HepG2 (cell line): ENCODE data around the gene AGRP. TPM values are rescaled to one million over a fixed set of nuclear protein-coding genes. Genes with fewer than 3 reads are reported as not detected.

ENCODE experiments used
- ATAC-seq: fragments of 200-7000 bp; cut with Tn5 transposase; 3 replicates; pipeline ENCODE4 v1.9.1; 2020; ENCODE audit warnings: mild to moderate bottlenecking, moderate library complexity
- BruUV-seq: library from RNA; stranded (reverse); fragments of 400-500 nt; replicated peaks from 2 replicates; lab custom pipeline; 2021; lab: Mats Ljungman, UMichigan
- CTCF ChIA-PET: fragments of 300-600 bp; formaldehyde crosslinking; extraction: SDS; loops from one replicate; lab custom pipeline; 2021; ENCODE audit warnings: low total read pairs, inconsistent platforms, low intra/inter-chr PET ratio; lab: Yijun Ruan, JAX
- POLR2A ChIA-PET: fragments of 350-600 bp; sonication (Branson Sonifier 250); formaldehyde crosslinking; loops from one replicate; lab custom pipeline; 2020; ENCODE audit warnings: antibody characterized with exemption, inconsistent platforms; lab: Yijun Ruan, JAX
- DNase-seq: peaks from one replicate; pipeline ENCODE4 v3.0.0-alpha.2; 2015; ENCODE audit warnings: low spot score
- FAIRE-seq: peaks from 3 replicates; lab custom pipeline; 2011; peaks lifted over from hg19 to GRCh38; lab: Jason Lieb, UNC
- H2AFZ ChIP-seq: one replicate; pipeline ENCODE4 v1.6.1; 2011; ENCODE audit warnings: low read length, inconsistent platforms
- H3K27ac ChIP-seq: fragments of 300-600 bp; 3 replicates; pipeline ENCODE4 v1.8.0; 2011; ENCODE audit warnings: mixed run types, mild to moderate bottlenecking, mixed read lengths, low read length, inconsistent platforms; ENCODE audit not compliant: insufficient read depth; ENCODE audit errors: extremely low read length
- H3K27me3 ChIP-seq, 2 experiments: fragments of 200-600 bp in 1 of 2; 2 replicates in 1 of 2; 3 replicates in 1 of 2; pipeline versions ENCODE4 v1.6.0 to v1.8.0; 2011; ENCODE audit warnings: low read length in 2 of 2, mild to moderate bottlenecking in 2 of 2, moderate library complexity in 2 of 2, inconsistent platforms in 1 of 2; ENCODE audit not compliant: insufficient read depth in 2 of 2, control insufficient read depth in 1 of 2
- H3K36me3 ChIP-seq, 2 experiments: fragments of 200-600 bp in 1 of 2; replicated peaks in 1 of 2; 2 replicates in 1 of 2; 3 replicates in 1 of 2; pipeline versions ENCODE4 v1.5.1 to v1.8.0; 2011; ENCODE audit warnings: low read length in 2 of 2, inconsistent platforms in 1 of 2; ENCODE audit not compliant: insufficient read depth in 2 of 2, control insufficient read depth in 1 of 2
- H3K4me1 ChIP-seq: 2 replicates; pipeline ENCODE4 v1.5.1; 2012; ENCODE audit warnings: low read length, inconsistent platforms; ENCODE audit not compliant: insufficient read depth
- H3K4me2 ChIP-seq: 2 replicates; pipeline ENCODE4 v1.6.0; 2011; ENCODE audit warnings: low read depth, low read length, inconsistent platforms
- H3K4me3 ChIP-seq, 3 experiments: fragments of 200-600 bp in 1 of 3; sonication (generic), shearing (Covaris generic) in 1 of 3; replicated peaks in 1 of 3; 2 replicates each; pipeline ENCODE4 v1.5.1; 2011 to 2016; ENCODE audit warnings: low read length in 3 of 3, inconsistent platforms in 2 of 3, low read depth in 2 of 3, mild to moderate bottlenecking in 2 of 3, control low read depth in 1 of 3, mixed read lengths in 1 of 3; ENCODE audit not compliant: insufficient read depth in 1 of 3
- H3K79me2 ChIP-seq: one replicate; pipeline ENCODE4 v1.6.1; 2011; ENCODE audit warnings: low read length, inconsistent platforms; ENCODE audit not compliant: insufficient read depth
- H3K9ac ChIP-seq: 2 replicates; pipeline ENCODE4 v1.6.0; 2011; ENCODE audit warnings: mild to moderate bottlenecking, low read depth, low read length, inconsistent platforms; ENCODE audit not compliant: insufficient read depth
- H3K9me3 ChIP-seq: 2 replicates; pipeline ENCODE4 v1.5.1; 2012; ENCODE audit warnings: mild to moderate bottlenecking, low read length
- H4K20me1 ChIP-seq: 2 replicates; pipeline ENCODE4 v1.6.0; 2011; ENCODE audit warnings: inconsistent platforms, mild to moderate bottlenecking, low read length, moderate library complexity; ENCODE audit not compliant: insufficient read depth
- CSRNP2 ChIP-seq: sonication (generic); formaldehyde crosslinking; conservative IDR thresholded peaks from 2 replicates; pipeline ENCODE4 v1.8.0; 2022; ENCODE audit warnings: low read depth, missing genetic modification reagents
- HDAC1 ChIP-seq: sonication (generic); formaldehyde crosslinking; IDR thresholded peaks from 2 replicates; pipeline ENCODE4 v1.5.1; 2020; ENCODE audit warnings: mild to moderate bottlenecking, missing genetic modification reagents
- KAT8 ChIP-seq: IDR thresholded peaks from 2 replicates; pipeline ENCODE4 v1.6.1; 2016; ENCODE audit warnings: missing genetic modification reagents, missing compliant biosample characterization
- MAZ ChIP-seq, 2 experiments: sonication (generic) in 1 of 2; formaldehyde crosslinking in 1 of 2; IDR thresholded peaks; 2 replicates each; pipeline versions ENCODE4 v1.5.0 to v1.6.1; 2012 to 2020; ENCODE audit warnings: low read depth in 2 of 2, mild to moderate bottlenecking in 2 of 2, borderline replicate concordance in 1 of 2, improper control_type of control experiment in 1 of 2, low read length in 1 of 2, missing genetic modification reagents in 1 of 2, moderate library complexity in 1 of 2
- MED13 ChIP-seq: sonication (generic); formaldehyde crosslinking; IDR thresholded peaks from 2 replicates; pipeline ENCODE4 v1.5.0; 2020; ENCODE audit warnings: missing genetic modification reagents
- MIER3 ChIP-seq: IDR thresholded peaks from 2 replicates; pipeline ENCODE4 v1.6.1; 2016; ENCODE audit warnings: missing compliant biosample characterization, borderline replicate concordance
- MXI1 ChIP-seq: IDR thresholded peaks from 3 replicates; pipeline ENCODE4 v1.6.1; 2012; ENCODE audit warnings: low read depth, low read length, inconsistent platforms, borderline replicate concordance
- RAD21 ChIP-seq: fragments of 450-650 bp; formaldehyde crosslinking; IDR thresholded peaks from 2 replicates; pipeline ENCODE4 v1.5.0; 2020; ENCODE audit warnings: mild to moderate bottlenecking
- RBM22 ChIP-seq: fragments of 200-400 bp; formaldehyde crosslinking; optimal IDR thresholded peaks from 2 replicates; pipeline ENCODE3; 2017; ENCODE audit warnings: mild to moderate bottlenecking, low read length, moderate library complexity
- ZNF275 ChIP-seq: sonication (generic); formaldehyde crosslinking; IDR thresholded peaks from 2 replicates; pipeline ENCODE4 v1.8.0; 2022; ENCODE audit warnings: missing genetic modification reagents, mild to moderate bottlenecking, inconsistent platforms, borderline replicate concordance
- ZNF569 ChIP-seq: sonication (generic); formaldehyde crosslinking; IDR thresholded peaks from 2 replicates; pipeline ENCODE4 v1.5.0; 2020; ENCODE audit warnings: mild to moderate bottlenecking, missing genetic modification reagents, moderate library complexity, borderline replicate concordance
- ZNF710 ChIP-seq: sonication (generic); formaldehyde crosslinking; IDR thresholded peaks from 2 replicates; pipeline ENCODE4 v1.5.0; 2020; ENCODE audit warnings: mild to moderate bottlenecking, missing genetic modification reagents, borderline replicate concordance
- ZSCAN25 ChIP-seq: sonication (generic); formaldehyde crosslinking; IDR thresholded peaks from 2 replicates; pipeline ENCODE4 v1.8.0; 2022; ENCODE audit warnings: mild to moderate bottlenecking, missing genetic modification reagents
- WGBS: methylation state at CpG from one replicate; pipeline ENCODE4 v1.1.6; 2017; ENCODE audit warnings: low lambda C conversion rate; 5-methylcytosine and 5-hydroxymethylcytosine counted together
- in situ Hi-C: cut with HindIII; loops from 2 replicates; pipeline ENCODE4 v1.10.0; 2017; ENCODE audit warnings: low pct_unique_long_range_greater_than_20kb; ENCODE audit not compliant: extremely low pct_ligation_motif_present
- intact Hi-C: fragments of 100-400 bp; cut with micrococcal nuclease; formaldehyde crosslinking; loops from one replicate; pipeline ENCODE4 v1.10.0; 2022; ENCODE audit not compliant: unreplicated experiment
- polyA plus RNA-seq, 8 experiments: library from polyadenylated mRNA; depleted of rRNA in 3 of 8; stranded (reverse) in 7 of 8; unstranded in 1 of 8; fragments of >200 nt; fragmentation: Illumina TruSeq in 4 of 8; extraction: Trizol in 4 of 8; gene quantifications; 2 replicates each; pipeline versions ENCODE4 v1.2.1 to v1.2.3, GENCODE V29; 2011 to 2016; ENCODE audit warnings: low read depth in 4 of 8, missing spikeins in 1 of 8, mixed read lengths in 1 of 8; ENCODE audit not compliant: insufficient read depth in 1 of 8
- total RNA-seq, 5 experiments: library from RNA; depleted of rRNA; stranded (reverse); fragments of >200 nt; fragmentation: Illumina TruSeq; extraction: Trizol; gene quantifications; 2 replicates each; pipeline ENCODE4 v1.2.3, GENCODE V29; 2016; ENCODE audit warnings: low read depth in 1 of 5

The AGRP gene
- total and polyA plus RNA-seq, 2 of the 13 experiments (the other 11 are each of a cell fraction or from before 2014, with no cell fraction given), result not detected

- TF ChIP-seq ZNF275, result peak; percentile 56; the same call in 1 of the 2 replicates
- TF ChIP-seq ZSCAN25 (CRISPR knock-in tag), result peak; percentile 83; the same call in 1 of the 2 replicates
- TF ChIP-seq MXI1, result peak; percentile 56; the same call in 1 of the 3 replicates
- no peak for TF ChIP-seq RBM22
- TF ChIP-seq HDAC1 (CRISPR knock-in tag), result peak; percentile 86
- peak; percentile 38; the same call in 1 of the 2 replicates for TF ChIP-seq MED13 (CRISPR knock-in tag)
- TF ChIP-seq, all 625 proteins: peak for 202
Observed at GRCh38 chr16:67445913-67446907, 37.1 kb downstream of the AGRP start (continued).

- BruUV-seq, result no TSS peak
- in situ Hi-C loops (no loop called here), intact Hi-C loops (no loop called here)
- Histone ChIP-seq H3K4me3 (peak overlapping the region in 1 of 3 experiments; percentile 54; a peak in 1 of 6 replicates), H3K4me2 (peak overlapping the region; percentile 87), H3K36me3 (peaks cover 8 to 10% of the 10 kb centered on the region in 2 experiments; a peak in 3 of 5 replicates), H3K27me3 (no peaks in the 10 kb centered on the region), H3K79me2 (no peaks in the 10 kb centered on the region), H3K4me1 (peaks cover 57% of the 10 kb centered on the region), H4K20me1 (no peaks in the 10 kb centered on the region), H2AFZ (no peak overlapping the region), H3K9ac (peak overlapping the region; percentile 66), H3K9me3 (no peaks in the 10 kb centered on the region), H3K27ac (peak overlapping the region; percentile 88)
- CTCF ChIA-PET, result interaction anchor here (1.3 to 3.4 kb wide), 3 partner anchors 17 to 166 kb away, joined by 3 to 56 read pairs (median 9); partner anchors contain the start of gene PLEKHG4
- FAIRE-seq (no peak), DNase-seq (peak; percentile 52), ATAC-seq (peak; percentile 46)
- POLR2A ChIA-PET, result interaction anchor here (0.6 to 6.7 kb wide), 10 partner anchors 11 to 198 kb away, joined by 3 to 182 read pairs (median 6); partner anchors contain the start of genes ATP6V0D1, FHOD1, HSD11B2 and ZDHHC1
- WGBS, result no CpG with 5 or more reads among the region's 3 CpGs
- TF ChIP-seq CSRNP2 (CRISPR knock-in tag), result no peak
- TF ChIP-seq KAT8 (CRISPR knock-in tag), result no peak
- no peak for TF ChIP-seq MIER3 (CRISPR knock-in tag)
- no peak for TF ChIP-seq MAZ (IDR thresholded peaks at IDR 0.05; ENCODE audit: borderline replicate concordance, low read depth, low read length)
- TF ChIP-seq MAZ (CRISPR knock-in tag; IDR thresholded peaks at IDR 0.05; ENCODE audit: low read depth), result no peak
- no peak for TF ChIP-seq ZNF569 (CRISPR knock-in tag)
- no peak for TF ChIP-seq ZNF710 (CRISPR knock-in tag)
- peak; percentile 26; the same call in 1 of the 2 replicates for TF ChIP-seq RAD21 (CRISPR knock-in tag)
Observed at GRCh38 chr16:67445441-67445912, 37.9 kb downstream of the AGRP start.
